GM12873 (cell line): ENCODE results near the gene ACTR5.

Experiments
- CTCF ChIP-seq: IDR thresholded peaks from 2 replicates; pipeline ENCODE4 v1.5.1; 2012; ENCODE audit warnings: low read depth, mild to moderate bottlenecking, moderate library complexity, low read length, control low read depth; ENCODE audit not compliant: insufficient read depth; ENCODE audit errors: missing control alignments

The ACTR5 gene

GRCh38 chr20:38809942-38810341, 61.7 kb downstream of the ACTR5 start:
- TF ChIP-seq CTCF, result no peak

DNA sequence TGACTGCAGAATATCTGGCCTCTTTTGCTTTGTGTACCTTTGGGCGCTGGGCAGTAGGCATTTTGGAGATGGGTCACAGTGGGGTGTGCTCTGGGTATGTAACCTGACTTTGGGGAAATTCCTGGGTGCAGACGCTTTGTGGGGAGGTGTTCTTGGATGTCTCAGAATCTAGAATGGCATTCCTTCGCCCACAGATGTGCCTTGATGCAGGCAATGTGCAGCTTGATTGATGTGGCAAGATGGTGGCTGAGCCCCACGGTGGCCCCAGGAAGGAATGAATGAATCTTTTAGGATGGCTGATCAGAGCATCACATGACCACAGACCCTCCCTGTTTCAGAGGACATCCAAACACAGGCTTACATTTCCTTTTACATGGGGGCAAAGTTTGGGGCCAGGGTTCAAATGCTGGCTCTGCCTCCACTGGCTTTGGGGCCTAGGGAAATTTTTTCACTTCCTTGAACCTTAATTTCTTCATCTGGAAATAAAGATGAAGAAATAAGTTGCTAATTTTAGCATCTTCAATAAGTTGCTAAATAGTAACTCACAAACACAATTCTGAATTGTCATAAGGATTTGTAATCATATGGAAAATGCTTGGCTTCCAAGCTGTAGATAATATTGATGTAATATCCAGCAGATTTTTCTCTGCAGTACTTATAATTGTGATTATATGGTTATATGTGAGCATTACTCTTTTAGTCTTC, 62.8 kb downstream of the ACTR5 start:
- no peak for TF ChIP-seq CTCF

DNA sequence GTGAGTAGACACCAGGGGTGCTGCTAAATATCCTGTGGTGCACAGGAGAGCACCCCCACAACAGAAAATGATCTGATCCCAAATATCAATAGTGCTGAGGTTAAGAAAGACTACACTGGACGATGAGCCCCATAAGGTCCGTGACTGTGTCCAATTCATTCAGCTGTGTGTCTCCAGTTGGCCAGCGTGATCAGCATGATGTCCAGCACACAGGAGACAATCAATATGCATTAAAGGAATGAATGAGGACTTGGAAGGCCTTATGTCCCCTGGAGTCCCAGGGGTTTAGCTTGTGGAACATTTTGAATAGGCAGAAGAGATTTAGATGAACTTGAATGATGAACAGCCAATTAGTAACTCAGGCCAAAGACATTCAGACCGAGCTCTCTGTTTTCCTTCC, 63.5 kb downstream of the ACTR5 start:
- no peak for TF ChIP-seq CTCF

DNA sequence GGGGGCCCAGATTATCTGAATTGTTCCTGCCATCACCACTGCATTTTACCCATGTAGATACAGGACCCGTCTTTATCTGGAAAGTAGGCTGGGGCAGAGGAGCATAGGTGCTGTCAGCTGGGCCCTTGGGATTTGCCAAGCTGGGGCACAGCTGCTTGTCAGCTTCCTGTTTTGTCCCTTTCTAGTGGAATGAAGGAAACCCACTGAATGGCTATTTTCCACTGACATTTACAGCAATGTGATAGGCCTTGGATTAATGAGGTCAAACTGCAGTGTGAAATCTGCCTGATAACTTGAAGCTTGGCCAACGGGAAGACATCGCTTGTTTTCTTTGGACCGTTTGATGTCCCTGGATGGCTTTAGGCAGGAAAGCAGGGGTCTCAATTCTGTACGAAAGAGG, 63.9 kb downstream of the ACTR5 start:
- TF ChIP-seq CTCF, result no peak

- no peak for TF ChIP-seq CTCF
Observed at GRCh38 chr20:38812709-38813573, 64.7 kb downstream of the ACTR5 start.

DNA sequence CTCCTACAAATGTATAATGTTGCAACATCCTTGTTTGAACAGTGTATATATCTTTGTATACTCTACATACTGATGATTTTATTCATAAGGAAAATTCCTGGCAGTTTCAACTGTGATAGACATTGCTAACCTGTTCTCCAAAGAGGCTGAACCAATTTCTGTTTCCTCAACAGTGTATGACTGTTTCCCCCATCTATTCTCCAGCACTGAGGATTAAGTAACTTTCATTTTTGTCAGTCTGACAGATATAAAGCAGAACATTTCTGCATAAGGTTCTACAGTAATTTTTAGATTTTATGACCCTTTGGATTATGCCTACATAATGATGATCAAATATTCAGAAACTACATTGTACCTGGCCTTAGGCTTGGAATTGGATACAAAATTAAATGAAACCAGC, 67.2 kb downstream of the ACTR5 start:
- TF ChIP-seq CTCF, result no peak
